Activated naive CD8-positive, alpha-beta T cell treated with anti-CD3 and anti-CD28 coated beads, Interleukin-2, amount 10 ng/mL, durations not matched to agents 7 days and 5 days (primary cell): Measurements from ENCODE around the gene MEP1A. TPM values are rescaled to one million over a fixed set of nuclear protein-coding genes. Genes with fewer than 3 reads are reported as not detected.

Experiments
- ATAC-seq: fragments of 150-1000 bp; cut with Tn5 transposase; one replicate; pipeline ENCODE4 v1.10.0; 2021; ENCODE audit warnings: low read depth, moderate library complexity
- POLR2A ChIA-PET: fragments of 350-600 bp; sonication (Branson Sonifier 250); formaldehyde crosslinking; loops from one replicate; lab custom pipeline; 2021; ENCODE audit warnings: antibody characterized with exemption; lab: Charles Lee
- DNase-seq: peaks from one replicate; pipeline ENCODE4 v3.0.0; 2021
- H3K27ac Mint-ChIP-seq: one replicate; pipeline ENCODE4 v1.8.0; 2022; ENCODE audit warnings: mild to moderate bottlenecking, mixed read lengths
- H3K27me3 Mint-ChIP-seq: one replicate; pipeline ENCODE4 v1.8.0; 2022; ENCODE audit warnings: mild to moderate bottlenecking, moderate library complexity, mixed read lengths
- H3K36me3 Mint-ChIP-seq: one replicate; pipeline ENCODE4 v1.8.0; 2021; ENCODE audit warnings: mild to moderate bottlenecking, mixed read lengths
- H3K4me1 Mint-ChIP-seq: one replicate; pipeline ENCODE4 v1.8.0; 2021; ENCODE audit warnings: mixed read lengths
- H3K4me3 Mint-ChIP-seq: one replicate; pipeline ENCODE4 v1.8.0; 2022; ENCODE audit warnings: mild to moderate bottlenecking, moderate library complexity, mixed read lengths
- H3K9me3 Mint-ChIP-seq: one replicate; pipeline ENCODE4 v1.8.0; 2021; ENCODE audit warnings: mixed read lengths
- total RNA-seq, 2 experiments: library from RNA; stranded (reverse); gene quantifications; one replicate each; pipeline ENCODE4 v1.2.3, GENCODE V29; 2021

Gene MEP1A
- total RNA-seq, 2 experiments from 2014 or later: not detected

DNA sequence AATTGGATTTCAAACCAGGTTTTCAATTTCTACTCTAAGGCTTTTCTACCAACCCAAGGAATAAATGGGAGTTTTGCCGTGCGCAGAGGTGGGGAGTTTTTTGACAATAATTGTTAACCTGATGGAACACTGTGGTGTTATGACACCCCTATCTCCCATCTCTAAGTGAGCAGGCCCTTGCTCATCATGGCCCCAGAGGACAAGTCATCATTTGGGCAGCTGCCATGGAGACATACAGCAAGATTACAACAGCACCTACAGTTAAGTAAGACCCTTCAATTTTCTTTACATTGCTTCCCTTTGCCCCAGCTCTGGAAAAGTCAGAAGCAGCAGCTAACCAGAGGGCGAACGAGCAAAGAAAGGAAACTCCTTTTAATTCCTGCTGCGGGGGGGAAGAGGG lies 74.2 kb downstream of the MEP1A start:
- H3K27ac Mint-ChIP-seq: no peak overlapping the region
- no peak for ATAC-seq
- POLR2A ChIA-PET: no interaction called here
- H3K36me3 Mint-ChIP-seq: no peaks in the 10 kb centered on the region
- H3K4me1 Mint-ChIP-seq: no peaks in the 10 kb centered on the region
- DNase-seq: no peak
- peaks cover 9% of the 10 kb centered on the region for H3K27me3 Mint-ChIP-seq
- H3K9me3 Mint-ChIP-seq: no peaks in the 10 kb centered on the region
- no peak overlapping the region for H3K4me3 Mint-ChIP-seq

DNA sequence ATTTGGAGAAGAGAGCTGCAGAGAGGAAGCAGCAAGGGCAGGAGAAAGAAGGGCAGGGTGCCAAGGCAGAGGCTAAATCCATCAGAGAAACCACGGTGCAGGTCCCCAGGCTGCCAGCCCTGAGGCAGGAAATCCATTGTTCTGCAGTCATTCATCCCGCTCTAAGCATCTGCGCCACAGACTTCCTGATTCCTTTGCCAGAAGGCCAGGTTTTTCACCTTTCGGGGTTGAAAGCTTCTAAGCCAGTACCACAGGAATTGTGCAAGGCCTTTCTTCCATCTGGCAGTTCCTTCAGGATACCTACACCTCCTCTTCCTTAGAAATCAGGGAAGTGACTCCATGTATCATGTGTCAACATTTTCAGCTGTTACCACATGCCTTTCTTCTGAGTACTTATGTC lies 82.9 kb downstream of the MEP1A start:
- Mint-ChIP-seq H3K4me1 (no peaks in the 10 kb centered on the region), H3K36me3 (no peaks in the 10 kb centered on the region), H3K27me3 (peaks cover 11% of the 10 kb centered on the region), H3K27ac (no peak overlapping the region), H3K4me3 (no peak overlapping the region), H3K9me3 (no peaks in the 10 kb centered on the region)
- ATAC-seq (no peak), DNase-seq (no peak)
- POLR2A ChIA-PET: no interaction called here

DNA sequence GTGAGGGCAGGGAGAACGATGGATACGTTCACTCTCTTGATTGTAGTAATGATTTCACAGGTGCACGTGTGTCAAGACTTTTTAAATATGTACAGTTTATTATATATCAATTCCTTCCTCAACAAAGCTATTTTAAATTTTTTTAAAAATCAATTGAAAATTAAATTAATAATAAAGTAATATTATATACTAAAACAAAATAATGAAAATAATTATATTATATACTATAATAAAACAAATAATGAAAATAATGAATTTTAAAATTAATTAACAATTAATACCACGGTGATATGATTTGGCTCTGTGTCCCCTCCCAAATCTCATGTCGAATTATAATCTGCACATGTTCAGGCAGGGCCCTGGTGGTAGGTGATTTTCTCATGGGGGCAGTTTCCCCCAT lies 85.8 kb downstream of the MEP1A start:
- DNase-seq: no peak
- Mint-ChIP-seq H3K27me3 (peaks cover 5% of the 10 kb centered on the region), H3K4me3 (no peak overlapping the region), H3K27ac (no peak overlapping the region), H3K36me3 (no peaks in the 10 kb centered on the region), H3K4me1 (no peaks in the 10 kb centered on the region), H3K9me3 (no peaks in the 10 kb centered on the region)
- ATAC-seq: no peak
- POLR2A ChIA-PET: no interaction called here

DNA sequence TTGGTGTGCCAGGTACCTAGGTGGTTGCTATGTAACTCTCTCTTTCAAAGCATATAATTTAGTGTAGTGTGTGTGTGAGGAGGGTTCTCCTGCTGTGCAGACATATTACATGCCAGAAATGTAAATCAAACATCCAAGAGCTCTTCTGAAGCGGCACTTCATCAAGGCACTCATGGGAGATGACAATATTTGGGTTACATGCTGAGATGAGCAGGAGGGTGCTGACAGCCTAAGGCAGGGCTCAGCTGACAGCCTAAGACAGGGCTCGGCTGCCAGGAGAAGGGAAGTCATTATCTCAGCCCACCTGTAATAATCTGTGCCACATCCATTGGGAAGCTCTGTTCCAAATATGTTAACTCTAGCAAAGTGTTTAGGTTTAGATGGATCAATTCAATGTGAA lies 89.5 kb downstream of the MEP1A start:
- Mint-ChIP-seq H3K27ac (no peak overlapping the region), H3K36me3 (no peaks in the 10 kb centered on the region)
- POLR2A ChIA-PET: no interaction called here

DNA sequence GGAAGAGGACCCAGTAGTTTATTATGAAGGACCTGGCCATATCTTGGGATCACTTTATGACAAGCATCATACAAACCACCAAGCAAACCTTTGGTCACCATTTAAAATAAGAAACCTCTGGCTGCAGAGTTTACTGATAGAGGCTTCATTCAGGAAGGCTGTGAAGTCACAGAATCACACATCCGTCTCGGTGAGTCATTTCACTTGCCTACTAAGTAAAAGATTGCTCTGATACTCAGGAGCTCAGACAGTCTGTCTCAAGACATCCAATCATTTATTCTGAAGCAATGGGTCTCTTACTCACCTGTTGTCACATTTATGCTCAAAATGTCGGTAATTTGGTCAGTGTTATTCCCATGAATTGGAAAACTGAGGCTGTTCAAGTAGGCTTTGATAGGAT lies 94.8 kb downstream of the MEP1A start:
- no peaks in the 10 kb centered on the region for H3K36me3 Mint-ChIP-seq
- peaks cover 9% of the 10 kb centered on the region for H3K27me3 Mint-ChIP-seq
- no peaks in the 10 kb centered on the region for H3K4me1 Mint-ChIP-seq
- H3K9me3 Mint-ChIP-seq: no peaks in the 10 kb centered on the region
- H3K4me3 Mint-ChIP-seq: no peak overlapping the region
- no peak for ATAC-seq
- H3K27ac Mint-ChIP-seq: no peak overlapping the region
- no peak for DNase-seq
- POLR2A ChIA-PET: no interaction called here

More for the DNA sequence above, 89.5 kb downstream of the MEP1A start:
- Mint-ChIP-seq H3K4me3 (no peak overlapping the region), H3K27me3 (peaks cover 5% of the 10 kb centered on the region), H3K4me1 (no peaks in the 10 kb centered on the region), H3K9me3 (no peaks in the 10 kb centered on the region)
- no peak for DNase-seq
- ATAC-seq: no peak

DNA sequence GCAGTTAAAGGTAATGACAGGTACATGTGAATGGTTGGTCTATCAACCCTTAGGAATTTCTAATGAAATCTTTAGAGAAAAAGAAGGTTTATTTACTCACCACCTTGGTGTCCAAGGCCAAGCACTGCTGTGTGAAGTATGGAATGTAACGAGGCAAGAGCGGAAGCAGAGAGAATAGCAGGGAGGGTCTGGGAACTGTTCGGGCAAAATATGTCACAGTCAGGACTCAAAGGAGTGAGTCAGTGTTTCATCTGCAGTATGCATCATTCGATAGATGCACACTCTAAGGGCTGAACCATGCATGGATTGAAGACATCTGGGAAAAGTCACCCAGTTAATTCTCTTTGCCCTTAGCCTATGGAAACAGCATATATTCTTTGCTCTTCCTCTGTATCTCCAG lies 95.4 kb downstream of the MEP1A start:
- no peaks in the 10 kb centered on the region for H3K4me1 Mint-ChIP-seq
- H3K36me3 Mint-ChIP-seq: no peaks in the 10 kb centered on the region
- DNase-seq (no peak), ATAC-seq (no peak)
- no peak overlapping the region for H3K27ac Mint-ChIP-seq
- POLR2A ChIA-PET: no interaction called here
- H3K27me3 Mint-ChIP-seq: peaks cover 9% of the 10 kb centered on the region
- no peak overlapping the region for H3K4me3 Mint-ChIP-seq
- H3K9me3 Mint-ChIP-seq: no peaks in the 10 kb centered on the region

Other genes starting within 250 kb of the MEP1A start
- gene CYP39A1, start 140.6 kb upstream of the MEP1A start, total RNA-seq: not detected
- gene SLC25A27, start 140.4 kb upstream of the MEP1A start, total RNA-seq: under 1 TPM; 0.64 to 0.88 TPM
- not detected for gene TDRD6, start 105.5 kb upstream of the MEP1A start, total RNA-seq
- gene PLA2G7, start 58.0 kb upstream of the MEP1A start, total RNA-seq: 1 to 10 TPM; 7.5 to 9.6 TPM
- not detected for gene ANKRD66, start 46.5 kb upstream of the MEP1A start, total RNA-seq
- gene ADGRF5, start 128.5 kb downstream of the MEP1A start, total RNA-seq: not detected
- not detected for gene ADGRF1, start 248.9 kb downstream of the MEP1A start, total RNA-seq